Measurements from ENCODE around the gene PTOV1. TPM values are rescaled to one million over a fixed set of nuclear protein-coding genes. Genes with fewer than 3 reads are reported as not detected.
A peak's percentile ranks its signal among the peaks of the same experiment; 100 is the strongest.

Gene PTOV1
- total and polyA plus RNA-seq, 2 of the 4 experiments (the other 2 are of a cell fraction) = 34.4 to 107 TPM

GRCh38 chr19:49816590-49816989, 34.4 kb upstream of the PTOV1 start:
- POLR2A ChIA-PET (ENCODE audit: unreplicated experiment) = no interaction called here
- H3K9me1 ChIP-seq (ENCODE audit: insufficient read depth, low read length) = peaks cover 15% of the 10 kb centered on the region
- TF ChIP-seq CHD1 (IDR thresholded peaks at IDR 0.05; ENCODE audit: low read depth, low read length) (no peak), FOS (IDR thresholded peaks at IDR 0.05; ENCODE audit: low read depth, low read length) (no peak), NFE2L2 (IDR thresholded peaks at IDR 0.05; ENCODE audit: low read depth, low read length) (no peak), RAD21 (IDR thresholded peaks at IDR 0.05; ENCODE audit: low read length) (no peak), POLR2A (IDR thresholded peaks at IDR 0.05; ENCODE audit: low read depth, low read length) (no peak), MAFK (IDR thresholded peaks at IDR 0.05; ENCODE audit: low read depth, low read length) (no peak), RCOR1 (IDR thresholded peaks at IDR 0.05; ENCODE audit: insufficient replicate concordance, low read length) (no peak)

More at GRCh38 chr19:49816590-49816989, 34.4 kb upstream of the PTOV1 start:
- CTCF ChIA-PET = no interaction called here
- ATAC-seq (ENCODE audit: low read depth) (no peak), DNase-seq (no peak)
- no peaks in the 10 kb centered on the region for H3K27me3 ChIP-seq (ENCODE audit: control insufficient read depth, insufficient read depth, low read length)
- H3K9me3 ChIP-seq (ENCODE audit: control insufficient read depth, insufficient read depth, low read length) = no peaks in the 10 kb centered on the region
- no peak overlapping the region for H4K5ac ChIP-seq (ENCODE audit: low read depth, low read length)
- peaks cover 6% of the 10 kb centered on the region for H3K4me1 ChIP-seq (ENCODE audit: control insufficient read depth, insufficient read depth, low read length)
- intact Hi-C loops (cut with micrococcal nuclease) = loop anchor here (10.0 kb wide), 1 partner anchor 102 kb away; no protein-coding TSS in a partner anchor
- H3K27ac ChIP-seq (ENCODE audit: insufficient read depth, low read length) = peak overlapping the region; percentile 38; the same call in 1 of the 2 replicates
- no peak overlapping the region for H3K4me2 ChIP-seq (ENCODE audit: low read depth, low read length)
- H3K4ac ChIP-seq (ENCODE audit: low read depth, low read length) = no peak overlapping the region
- H4K91ac ChIP-seq (ENCODE audit: insufficient read depth, low read depth, low read length) = no peak overlapping the region
- H3K23ac ChIP-seq (ENCODE audit: low read depth, low read length) = no peak overlapping the region
- WGBS, 2 experiments (ENCODE audit: extremely low coverage in 2 of 2, insufficient read length in 1 of 2) = no CpG with 5 or more reads among the region's 14 CpGs
- no peak overlapping the region for H2BK120ac ChIP-seq (ENCODE audit: low read depth, low read length)
- H2BK15ac ChIP-seq (ENCODE audit: low read depth, low read length) = no peak overlapping the region
- H3K36me3 ChIP-seq (ENCODE audit: control insufficient read depth, insufficient read depth, low read length) = peaks cover 1% of the 10 kb centered on the region; the same call in 1 of the 2 replicates
- peaks cover 20 to 38% of the 10 kb centered on the region in 2 experiments for H3K79me1 ChIP-seq (ENCODE audit: low read depth in 1 of 2, low read length in 2 of 2)
- H2BK5ac ChIP-seq (ENCODE audit: low read depth, low read length, poor library complexity, severe bottlenecking) = no peak overlapping the region
- H4K8ac ChIP-seq (ENCODE audit: low read depth in 2 of 2, low read length in 2 of 2) = 0 out of 4 replicates have a peak overlapping the region, but pooled peaks of 1 of the 2 experiments have one; percentile 30
- peak overlapping the region; percentile 35 for H2AFZ ChIP-seq (replicated peaks; ENCODE audit: low read length, poor library complexity)
- H2AK9ac ChIP-seq (replicated peaks; ENCODE audit: low read depth, low read length, poor library complexity) = no peak overlapping the region
- dilution Hi-C loops (cut with HindIII; ENCODE audit: low sequenced_read_pairs, unreplicated experiment) = no loop called here
- no TSS peak for BruUV-seq (replicated peaks)
- H3K56ac ChIP-seq (ENCODE audit: extremely low read depth, insufficient read depth, low read length) = no peak overlapping the region
- in situ Hi-C loops (cut with MboI; ENCODE audit: low sequenced_read_pairs) = no loop called here
- H3K18ac ChIP-seq (ENCODE audit: low read depth, low read length) = no peak overlapping the region; the same call in 1 of the 2 replicates
- H4K20me1 ChIP-seq (ENCODE audit: insufficient read depth, low read length) = 0 out of 2 replicates have a peak, but pooled peaks cover 5% of the 10 kb centered on the region
- no peak overlapping the region for H2AK5ac ChIP-seq (ENCODE audit: low read depth, low read length)
- no peak overlapping the region for H3K14ac ChIP-seq (replicated peaks; ENCODE audit: low read depth, low read length)
- no peak overlapping the region for H3K9ac ChIP-seq (ENCODE audit: low read depth, low read length)
- H2BK20ac ChIP-seq (ENCODE audit: low read depth, low read length) = no peak overlapping the region
- H3K4me3 ChIP-seq (ENCODE audit: insufficient read depth, low read depth, low read length) = no peak overlapping the region
